Gastroesophageal sphincter (tissue), 3 donors: ENCODE data around the gene CCNJL.

Experiments
- CTCF ChIP-seq, 4 experiments: fragments of 200-600 bp in 2 of 4; fragments of 450-650 bp in 2 of 4; sonication (generic) in 1 of 4; IDR thresholded peaks; one replicate each; pipeline ENCODE4 v1.5.1; 2017 to 2019; ENCODE audit warnings: antibody characterized with exemption in 4 of 4, mild to moderate bottlenecking in 2 of 4, moderate library complexity in 2 of 4
- EP300 ChIP-seq: sonication (generic); formaldehyde crosslinking; IDR thresholded peaks from one replicate; pipeline ENCODE4 v1.6.1; 2017; ENCODE audit warnings: antibody characterized with exemption, mild to moderate bottlenecking
- POLR2AphosphoS5 ChIP-seq: sonication (generic); formaldehyde crosslinking; IDR thresholded peaks from one replicate; pipeline ENCODE4 v1.6.1; 2017; ENCODE audit warnings: antibody characterized with exemption

DNA sequence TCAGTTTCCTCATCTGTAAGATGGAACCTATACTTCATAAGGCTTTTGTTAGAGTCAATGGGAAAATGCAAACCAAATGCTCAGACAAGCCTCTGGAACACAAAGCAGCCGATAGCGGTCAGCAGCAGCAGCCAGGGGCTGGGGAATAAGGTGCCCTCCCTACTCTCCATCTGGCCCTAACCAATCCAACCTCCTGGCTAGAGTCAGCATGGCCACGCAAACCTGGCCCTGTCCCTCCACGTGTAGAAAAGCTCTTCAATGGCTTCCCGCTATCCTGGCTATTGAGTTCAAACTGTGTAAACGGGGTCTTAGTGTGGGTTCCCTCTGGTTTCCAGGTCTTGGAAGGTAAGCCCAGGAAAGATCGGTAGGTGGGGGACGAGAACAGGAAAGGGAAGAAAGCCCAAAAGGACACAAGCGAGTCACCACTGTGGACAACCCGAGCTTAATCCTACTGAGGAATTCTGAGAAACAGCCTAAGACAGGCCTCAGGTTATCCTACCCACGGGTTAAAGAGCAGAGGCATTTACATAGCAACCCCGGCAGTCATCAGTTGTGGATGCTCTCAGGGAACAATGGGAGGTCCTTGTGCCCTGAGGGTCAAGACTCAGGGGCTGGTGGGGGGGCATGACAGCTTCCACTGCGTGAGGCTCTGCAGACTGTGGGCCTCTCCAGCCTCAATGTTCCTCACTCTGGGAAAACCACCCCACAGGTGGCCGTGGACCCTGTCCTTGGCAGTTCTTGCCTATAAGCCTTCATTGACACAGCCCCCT is 52.2 kb downstream of the CCNJL start:
- TF ChIP-seq CTCF (IDR thresholded peaks at IDR 0.05): no peak
- TF ChIP-seq EP300: no peak
- TF ChIP-seq POLR2AphosphoS5: no peak
